ENCODE measurements around the gene CRYGN.

Gene CRYGN

GRCh38 chr7:151484971-151485707, 45.2 kb upstream of the CRYGN start:
- TF ChIP-seq ELF4 (IDR thresholded peaks at IDR 0.05) (no peak), SUZ12 (IDR thresholded peaks at IDR 0.05) (no peak), ZNF384 (IDR thresholded peaks at IDR 0.05) (no peak), FOXK2 (IDR thresholded peaks at IDR 0.05) (no peak), FOXA1 (IDR thresholded peaks at IDR 0.05) (no peak), L3MBTL2 (conservative IDR thresholded peaks at IDR 0.05) (no peak), SP1 (IDR thresholded peaks at IDR 0.05) (no peak), BHLHE40 (IDR thresholded peaks at IDR 0.05; ENCODE audit: borderline replicate concordance) (no peak), FOXM1 (IDR thresholded peaks at IDR 0.05; ENCODE audit: borderline replicate concordance) (no peak), HDGF (IDR thresholded peaks at IDR 0.05; ENCODE audit: borderline replicate concordance) (no peak), ARNT (IDR thresholded peaks at IDR 0.05) (no peak), TARDBP (IDR thresholded peaks at IDR 0.05) (no peak), NFRKB (IDR thresholded peaks at IDR 0.05) (no peak), LEF1 (IDR thresholded peaks at IDR 0.05; ENCODE audit: borderline replicate concordance) (no peak), CTBP1 (IDR thresholded peaks at IDR 0.05; ENCODE audit: borderline replicate concordance) (no peak), PKNOX1 (IDR thresholded peaks at IDR 0.05) (no peak)
- ChIA-PET POLR2A (no interaction called here), CTCF (no interaction called here)
- no peak for DNase-seq (ENCODE audit: extremely low spot score)

- ChIA-PET CTCF (interaction anchor here (0.6 kb wide), 1 partner anchor 902 kb away, joined by 3 read pairs; no protein-coding TSS in a partner anchor), POLR2A (no interaction called here)
- TF ChIP-seq ZNF384 (IDR thresholded peaks at IDR 0.05), result no peak
- TF ChIP-seq CTBP1 (IDR thresholded peaks at IDR 0.05; ENCODE audit: borderline replicate concordance), result no peak
- TF ChIP-seq NFRKB (IDR thresholded peaks at IDR 0.05), result no peak
- TF ChIP-seq TARDBP (IDR thresholded peaks at IDR 0.05), result no peak
- no peak for TF ChIP-seq FOXA1 (IDR thresholded peaks at IDR 0.05)
- no peak for TF ChIP-seq HDGF (IDR thresholded peaks at IDR 0.05; ENCODE audit: borderline replicate concordance)
- TF ChIP-seq ELF4 (IDR thresholded peaks at IDR 0.05), result no peak
- no peak for TF ChIP-seq SUZ12 (IDR thresholded peaks at IDR 0.05)
- no peak for TF ChIP-seq PKNOX1 (IDR thresholded peaks at IDR 0.05)
- no peak for TF ChIP-seq FOXM1 (IDR thresholded peaks at IDR 0.05; ENCODE audit: borderline replicate concordance)
- no peak for TF ChIP-seq FOXK2 (IDR thresholded peaks at IDR 0.05)
- TF ChIP-seq BHLHE40 (IDR thresholded peaks at IDR 0.05; ENCODE audit: borderline replicate concordance), result no peak
- TF ChIP-seq ARNT (IDR thresholded peaks at IDR 0.05), result no peak
- TF ChIP-seq LEF1 (IDR thresholded peaks at IDR 0.05; ENCODE audit: borderline replicate concordance), result no peak
- no peak for TF ChIP-seq L3MBTL2 (conservative IDR thresholded peaks at IDR 0.05)
- no peak for TF ChIP-seq SP1 (IDR thresholded peaks at IDR 0.05)
- no peak for DNase-seq (ENCODE audit: extremely low spot score)
Observed at GRCh38 chr7:151483711-151483983, 43.7 kb upstream of the CRYGN start.

GRCh38 chr7:151482883-151483710, 43.2 kb upstream of the CRYGN start:
- no peak for TF ChIP-seq HDGF (IDR thresholded peaks at IDR 0.05; ENCODE audit: borderline replicate concordance)
- no peak for TF ChIP-seq FOXA1 (IDR thresholded peaks at IDR 0.05)
- no peak for TF ChIP-seq FOXM1 (IDR thresholded peaks at IDR 0.05; ENCODE audit: borderline replicate concordance)
- no peak for TF ChIP-seq SUZ12 (IDR thresholded peaks at IDR 0.05)
- no peak for TF ChIP-seq LEF1 (IDR thresholded peaks at IDR 0.05; ENCODE audit: borderline replicate concordance)
- no peak for TF ChIP-seq ZNF384 (IDR thresholded peaks at IDR 0.05)
- TF ChIP-seq ARNT (IDR thresholded peaks at IDR 0.05), result no peak
- no peak for TF ChIP-seq L3MBTL2 (conservative IDR thresholded peaks at IDR 0.05)
- no peak for DNase-seq (ENCODE audit: extremely low spot score)
- ChIA-PET CTCF (interaction anchor here (0.7 kb wide), 1 partner anchor 29 kb away, joined by 3 read pairs; no protein-coding TSS in a partner anchor), POLR2A (no interaction called here)

GRCh38 chr7:151481650-151482505, 41.9 kb upstream of the CRYGN start:
- ChIA-PET CTCF (no interaction called here), POLR2A (no interaction called here)
- TF ChIP-seq L3MBTL2 (conservative IDR thresholded peaks at IDR 0.05) (no peak), CTBP1 (IDR thresholded peaks at IDR 0.05; ENCODE audit: borderline replicate concordance) (no peak), ELF4 (IDR thresholded peaks at IDR 0.05) (no peak), FOXA1 (IDR thresholded peaks at IDR 0.05) (no peak), PKNOX1 (IDR thresholded peaks at IDR 0.05) (no peak)
- DNase-seq (ENCODE audit: extremely low spot score), result no peak

- ChIA-PET CTCF (no interaction called here), POLR2A (no interaction called here)
- DNase-seq (ENCODE audit: extremely low spot score), result no peak
- TF ChIP-seq ZNF384 (IDR thresholded peaks at IDR 0.05), result no peak
- no peak for TF ChIP-seq LEF1 (IDR thresholded peaks at IDR 0.05; ENCODE audit: borderline replicate concordance)
Observed at GRCh38 chr7:151477867-151478266, 37.9 kb upstream of the CRYGN start.

All from HEK293T (cell line).